NCI-H69 (cell line): ENCODE measurements around the gene BAMBI.
"Not testable (repeated sequence)": the region's sequence is repeated elsewhere in the genome, so short reads cannot be mapped to it uniquely, and the experiment has no call there.

Source experiments
- DNase-seq: peaks from one replicate; lab custom pipeline; 2025; lab: John Stamatoyannopoulos, UW

The BAMBI gene

DNA sequence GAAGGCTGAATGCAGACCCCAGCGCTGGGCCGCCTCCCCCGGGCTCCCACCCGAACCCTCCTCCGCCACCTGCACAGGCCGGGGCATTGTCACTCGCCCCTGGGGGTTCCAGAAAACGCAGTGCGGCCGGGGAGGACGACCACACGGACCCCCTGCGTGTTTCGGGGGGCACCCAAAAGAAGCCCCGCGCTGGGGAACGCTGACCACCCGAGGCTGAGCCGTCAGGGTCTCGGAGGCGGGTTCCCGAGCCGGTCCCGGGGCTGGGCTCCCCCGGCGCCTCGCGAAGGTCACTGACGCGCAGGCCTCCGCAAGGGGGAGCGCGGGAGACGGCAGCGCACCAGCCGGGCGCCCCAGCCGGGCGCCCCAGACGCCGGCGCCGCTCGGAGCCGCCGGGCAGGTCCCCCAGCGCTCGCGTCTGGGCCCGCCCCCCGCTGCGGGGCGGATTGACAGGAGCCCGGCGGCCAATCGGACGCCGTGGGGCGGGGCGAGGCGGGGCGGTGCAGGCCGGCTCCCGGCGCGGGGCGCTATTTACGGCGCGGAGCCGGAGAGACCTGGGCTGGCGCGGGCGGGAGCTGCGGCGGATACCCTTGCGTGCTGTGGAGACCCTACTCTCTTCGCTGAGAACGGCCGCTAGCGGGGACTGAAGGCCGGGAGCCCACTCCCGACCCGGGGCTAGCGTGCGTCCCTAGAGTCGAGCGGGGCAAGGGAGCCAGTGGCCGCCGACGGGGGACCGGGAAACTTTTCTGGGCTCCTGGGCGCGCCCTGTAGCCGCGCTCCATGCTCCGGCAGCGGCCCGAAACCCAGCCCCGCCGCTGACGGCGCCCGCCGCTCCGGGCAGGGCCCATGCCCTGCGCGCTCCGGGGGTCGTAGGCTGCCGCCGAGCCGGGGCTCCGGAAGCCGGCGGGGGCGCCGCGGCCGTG lies at the start of gene BAMBI:
TSS of gene BAMBI (plus strand) at position 554 of the 920 bp plus-strand sequence. CDS start 377 bp downstream, outside the sequence.
- peak; percentile 95 for DNase-seq

DNA sequence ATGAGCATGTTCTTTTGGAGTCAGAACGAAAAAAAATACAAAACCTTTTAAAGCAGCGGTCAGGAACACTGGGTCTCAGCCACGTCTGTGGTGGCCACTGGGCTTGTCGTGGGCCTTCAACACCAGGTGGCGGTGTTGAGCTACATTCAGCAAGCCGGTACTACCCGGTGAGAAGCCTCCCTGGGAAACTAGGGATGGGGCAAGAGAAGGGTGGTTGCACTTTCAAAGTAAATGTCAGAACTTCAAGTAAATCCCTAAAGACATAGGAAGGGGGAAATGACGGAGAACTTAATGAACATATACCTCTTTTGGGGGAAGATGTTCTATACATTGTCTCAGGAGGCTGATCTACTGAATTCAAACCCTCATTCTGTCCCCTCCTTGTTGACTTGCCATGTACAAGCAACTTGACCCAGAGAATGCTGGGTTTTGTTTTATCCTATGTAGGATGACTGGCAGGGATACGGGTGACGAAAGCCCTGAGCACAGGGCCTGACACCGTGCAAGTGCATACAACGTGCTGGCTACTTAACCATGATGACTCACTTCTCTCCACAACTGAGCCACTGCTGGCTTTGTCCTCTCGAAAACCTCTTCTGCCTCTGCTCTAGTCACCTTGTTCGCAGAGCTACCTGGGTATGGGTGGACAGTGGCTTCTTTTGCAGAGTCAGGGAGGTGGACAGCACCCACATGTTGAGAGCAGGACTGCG lies 49.0 kb upstream of the BAMBI start:
- peak; percentile 70 for DNase-seq

DNA sequence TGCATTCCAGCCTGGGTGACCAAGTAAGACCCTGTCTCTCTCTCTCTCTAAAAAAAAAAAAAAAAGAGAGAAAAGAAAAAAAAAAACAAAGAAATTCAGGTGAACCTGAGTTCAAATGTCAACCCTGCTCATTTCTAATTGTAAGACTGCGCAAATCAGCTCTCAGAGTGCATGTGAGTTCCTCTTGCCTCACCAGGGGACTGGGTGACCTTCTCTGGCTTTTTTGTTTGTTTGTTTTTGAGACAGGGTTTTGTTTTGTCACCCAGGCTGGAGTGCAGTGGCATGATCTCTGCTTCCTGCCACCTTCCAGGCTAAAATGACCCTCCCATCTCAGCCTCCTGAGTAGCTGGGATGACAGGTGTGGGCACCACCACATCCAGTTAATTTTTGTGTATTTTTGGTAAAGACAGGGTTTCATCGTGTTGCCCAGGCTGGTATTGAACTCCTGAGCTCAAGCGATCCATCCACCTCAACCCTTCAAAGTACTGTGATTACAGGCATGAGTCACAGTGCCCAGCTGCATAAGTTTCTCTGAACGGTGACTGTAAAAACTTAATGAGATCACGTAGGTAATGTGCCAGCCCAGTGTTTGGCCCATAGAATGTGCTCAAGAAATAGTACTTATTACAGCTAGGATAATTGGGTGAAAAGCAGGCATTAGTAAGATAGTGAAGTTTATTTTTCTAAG lies 45.3 kb upstream of the BAMBI start:
- DNase-seq, result no peak

- DNase-seq, result no peak
Measured at GRCh38 chr10:28632584-28632945, 44.8 kb upstream of the BAMBI start.

- no peak for DNase-seq
Measured at GRCh38 chr10:28633750-28634149, 43.6 kb upstream of the BAMBI start.

DNA sequence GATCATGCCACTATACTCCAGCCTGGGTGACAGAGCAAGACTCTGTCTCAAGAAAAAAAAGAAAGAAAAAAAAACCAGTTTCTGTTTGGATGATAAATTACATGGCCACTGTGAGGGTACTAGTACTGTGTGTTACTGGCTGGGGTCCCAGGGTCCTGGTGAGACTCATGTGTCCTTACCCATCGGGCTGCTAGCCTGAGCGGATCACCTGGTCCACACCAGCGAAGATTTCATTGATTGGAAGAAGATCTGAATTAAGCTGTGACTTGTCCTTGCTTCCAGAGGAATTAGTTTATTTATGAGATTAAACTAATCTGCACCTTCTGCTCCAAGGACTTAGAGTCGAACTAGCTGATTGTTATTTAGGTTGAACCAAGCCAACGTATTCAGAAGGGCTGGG lies 40.0 kb upstream of the BAMBI start:
- no peak for DNase-seq

DNA sequence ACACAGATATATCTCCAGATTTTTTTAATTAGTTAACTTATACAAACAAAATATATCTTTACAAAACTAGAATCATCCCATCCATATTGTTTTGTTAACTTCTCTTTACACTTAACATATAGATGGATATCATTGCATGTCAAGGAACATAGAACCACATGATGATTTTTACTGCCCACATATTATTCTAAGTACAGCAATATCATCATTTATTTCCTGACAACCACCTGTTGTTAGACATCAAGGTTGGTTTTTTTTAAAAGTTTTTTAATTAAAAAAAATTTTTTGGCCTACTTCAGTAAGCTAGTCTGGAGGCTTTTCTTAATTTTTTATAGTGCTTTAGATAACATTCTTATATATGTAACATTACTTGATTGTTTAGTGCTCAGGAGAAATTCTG lies 38.9 kb upstream of the BAMBI start:
- no peak for DNase-seq

DNA sequence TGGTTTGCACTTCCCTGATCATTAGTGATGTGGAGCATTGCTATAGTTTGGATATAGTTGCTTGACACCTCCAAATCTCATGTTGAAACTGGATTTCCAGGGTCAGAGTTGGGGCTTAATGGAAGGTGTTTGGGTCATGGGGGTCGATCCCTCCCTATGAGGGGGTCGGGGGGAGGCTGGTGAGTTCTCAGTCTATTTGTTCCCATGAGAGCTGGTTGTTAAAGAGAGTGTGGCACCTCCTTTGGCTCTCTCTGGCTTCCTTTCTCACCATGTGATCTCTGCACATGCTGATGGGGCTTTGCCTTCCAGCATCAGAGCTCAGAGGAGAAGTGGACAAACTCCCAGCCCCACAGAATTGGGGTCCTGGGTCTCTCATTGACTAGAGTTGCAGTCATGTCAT lies 36.8 kb upstream of the BAMBI start:
- no peak for DNase-seq

GRCh38 chr10:28644647-28645046 lies 32.7 kb upstream of the BAMBI start:
- no peak for DNase-seq

DNA sequence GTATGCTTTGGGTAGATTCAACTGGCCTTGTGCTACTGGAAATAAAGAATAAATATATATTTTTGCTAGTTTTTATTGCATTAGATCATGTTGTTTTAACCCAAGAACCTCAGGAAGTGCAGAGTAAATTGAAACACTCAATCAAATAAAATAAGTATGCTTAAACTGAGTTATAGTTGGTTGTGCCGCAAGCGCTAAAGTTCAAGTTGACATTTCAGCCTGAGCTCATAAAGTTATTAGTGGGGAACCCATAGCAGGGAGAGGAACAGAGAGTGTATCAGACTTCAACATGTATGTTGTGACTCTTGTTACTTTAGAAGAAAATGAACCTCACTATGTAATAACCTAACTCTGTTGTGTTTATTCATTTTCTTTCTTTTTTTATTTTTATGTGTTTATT lies 25.2 kb upstream of the BAMBI start:
- DNase-seq, result no peak

DNA sequence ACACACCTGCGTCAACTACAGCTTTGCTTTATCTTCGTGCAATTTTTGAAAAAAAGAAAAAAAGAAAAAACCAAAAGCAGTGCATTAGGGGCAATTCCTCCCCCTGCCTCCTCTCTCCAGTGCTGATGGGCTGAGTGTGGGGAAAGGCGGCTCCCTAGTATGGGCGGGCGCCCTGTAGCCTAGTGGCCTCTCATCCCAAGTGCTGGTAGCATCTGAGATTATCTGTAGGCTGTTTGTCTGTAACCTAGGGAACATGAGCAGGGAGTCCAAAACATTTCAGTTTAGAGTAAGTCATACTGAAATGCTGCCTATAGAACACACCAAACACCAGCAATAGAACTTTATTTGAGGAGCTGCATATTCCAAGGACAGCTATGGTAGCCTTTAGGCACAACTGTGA lies 24.6 kb upstream of the BAMBI start:
- DNase-seq, result no peak

DNA sequence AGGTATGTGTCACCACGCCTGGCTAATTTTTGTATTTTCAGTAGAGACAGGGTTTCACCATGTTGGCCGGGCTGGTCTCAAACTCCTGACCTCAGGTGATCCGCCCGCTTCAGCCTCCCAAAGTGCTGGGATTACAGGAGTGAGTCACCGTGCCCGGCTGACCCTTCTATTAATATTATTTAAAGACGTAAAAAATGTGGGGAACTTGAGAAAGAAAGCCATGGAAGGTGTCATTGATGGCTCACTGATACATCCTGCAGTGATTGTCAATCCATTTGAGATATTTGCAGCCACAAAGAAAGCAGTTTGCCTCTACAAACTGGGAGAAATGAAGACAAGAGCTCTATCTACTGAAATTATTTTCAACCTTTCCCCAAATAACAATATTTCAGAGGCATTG lies 18.5 kb upstream of the BAMBI start:
- DNase-seq, result not testable (repeated sequence)

- DNase-seq, result no peak
Measured at GRCh38 chr10:28661035-28661434, 16.3 kb upstream of the BAMBI start.

GRCh38 chr10:28663576-28664368 lies 13.5 kb upstream of the BAMBI start:
- peak; percentile 84 for DNase-seq

- no peak for DNase-seq
Measured at GRCh38 chr10:28664369-28664740, 13.0 kb upstream of the BAMBI start.

DNA sequence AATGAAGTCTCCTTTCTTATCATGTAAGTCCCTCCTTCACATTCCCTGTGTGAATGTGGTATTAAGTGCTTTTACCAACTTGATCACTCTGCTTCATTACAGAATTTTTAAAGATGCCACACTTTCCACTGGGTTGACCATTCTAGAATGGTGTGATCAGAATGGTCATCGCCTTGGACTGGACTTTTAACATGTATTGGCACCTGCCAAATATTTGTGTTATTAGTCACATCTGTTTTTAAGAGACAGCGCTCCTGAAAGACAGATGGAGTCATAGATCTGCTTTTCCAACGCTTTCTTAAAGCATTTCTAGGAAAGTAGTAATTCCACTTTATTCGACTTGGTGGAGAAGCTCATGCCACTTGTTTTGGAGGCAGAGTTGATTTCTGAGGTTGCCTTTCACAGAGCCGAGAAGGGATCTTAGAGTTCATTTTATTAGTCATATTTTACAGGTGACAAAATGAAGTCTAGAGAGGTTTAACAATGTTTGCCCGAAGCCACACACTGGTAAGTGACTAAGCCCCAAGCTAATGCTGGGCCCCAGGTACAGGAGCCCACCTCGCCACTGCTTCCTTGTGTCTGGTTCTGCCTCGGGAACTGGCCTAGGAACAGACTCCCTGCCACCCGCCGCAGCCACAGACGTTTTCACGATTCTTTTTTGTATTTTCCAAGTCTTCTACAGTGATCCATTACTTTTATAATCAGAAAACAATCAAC lies 10.4 kb upstream of the BAMBI start:
- DNase-seq, result no peak

GRCh38 chr10:28668363-28669226 lies 8.7 kb upstream of the BAMBI start:
- DNase-seq, result peak; percentile 95

- DNase-seq, result peak; percentile 26
Measured at GRCh38 chr10:28669227-28670173, 7.8 kb upstream of the BAMBI start.

- no peak for DNase-seq
Measured at GRCh38 chr10:28674782-28675181, 2.5 kb upstream of the BAMBI start.
